RWPE2 (cell line): ENCODE measurements around the gene HMGXB4.
A peak's percentile ranks its signal among the peaks of the same experiment; 100 is the strongest.

ENCODE experiments used
- ATAC-seq: fragments of 200-7000 bp; cut with Tn5 transposase; 3 replicates; pipeline ENCODE4 v1.9.1; 2021; ENCODE audit warnings: low read depth
- DNase-seq: peaks from one replicate; pipeline ENCODE4 v3.0.0-alpha.2; 2020; ENCODE audit warnings: low spot score
- H3K27ac ChIP-seq: fragments of 450-650 bp; 2 replicates; pipeline ENCODE4 v1.5.1; 2017; ENCODE audit warnings: mild to moderate bottlenecking; ENCODE audit not compliant: poor library complexity, severe bottlenecking
- H3K27me3 ChIP-seq: fragments of 250-450 bp; sonication (Bioruptor Pico); 2 replicates; pipeline ENCODE4 v1.5.1; 2021; ENCODE audit warnings: mild to moderate bottlenecking, moderate library complexity; ENCODE audit not compliant: insufficient read depth, poor library complexity, severe bottlenecking
- H3K36me3 ChIP-seq: fragments of 250-450 bp; sonication (Bioruptor Pico); 2 replicates; pipeline ENCODE4 v1.5.1; 2020; ENCODE audit warnings: low read depth, mild to moderate bottlenecking, moderate library complexity
- H3K4me1 ChIP-seq: fragments of 250-450 bp; sonication (Bioruptor Pico); 2 replicates; pipeline ENCODE4 v1.5.1; 2021; ENCODE audit warnings: mild to moderate bottlenecking, moderate library complexity; ENCODE audit not compliant: insufficient read depth, poor library complexity, severe bottlenecking
- H3K4me3 ChIP-seq: fragments of 250-450 bp; sonication (Bioruptor Pico); 2 replicates; pipeline ENCODE4 v1.5.1; 2021; ENCODE audit warnings: mild to moderate bottlenecking, moderate library complexity; ENCODE audit not compliant: severe bottlenecking
- H3K9me3 ChIP-seq: fragments of 250-450 bp; sonication (Bioruptor Pico); 2 replicates; pipeline ENCODE4 v1.5.1; 2021; ENCODE audit warnings: mild to moderate bottlenecking, moderate library complexity; ENCODE audit not compliant: severe bottlenecking
- TF ChIP-seq, protein P1 (sequence below): fragments of 450-650 bp; IDR thresholded peaks from one replicate; pipeline ENCODE4 v1.5.1; 2017; ENCODE audit warnings: mild to moderate bottlenecking, moderate library complexity; ENCODE audit not compliant: poor library complexity, severe bottlenecking

Gene HMGXB4

GRCh38 chr22:35334004-35334403 lies 76.7 kb downstream of the HMGXB4 start:
- peaks cover 6% of the 10 kb centered on the region; the same call in 1 of the 2 replicates for H3K36me3 ChIP-seq

GRCh38 chr22:35335468-35335867 lies 78.2 kb downstream of the HMGXB4 start:
- Histone ChIP-seq H3K4me3 (no peak overlapping the region), H3K4me1 (no peaks in the 10 kb centered on the region), H3K36me3 (no peaks in the 10 kb centered on the region), H3K27me3 (no peaks in the 10 kb centered on the region), H3K27ac (no peak overlapping the region), H3K9me3 (no peaks in the 10 kb centered on the region)
- DNase-seq (no peak), ATAC-seq (0 out of 3 replicates have a peak, but pooled peaks have one; percentile 9)
- TF ChIP-seq, protein P1, sequence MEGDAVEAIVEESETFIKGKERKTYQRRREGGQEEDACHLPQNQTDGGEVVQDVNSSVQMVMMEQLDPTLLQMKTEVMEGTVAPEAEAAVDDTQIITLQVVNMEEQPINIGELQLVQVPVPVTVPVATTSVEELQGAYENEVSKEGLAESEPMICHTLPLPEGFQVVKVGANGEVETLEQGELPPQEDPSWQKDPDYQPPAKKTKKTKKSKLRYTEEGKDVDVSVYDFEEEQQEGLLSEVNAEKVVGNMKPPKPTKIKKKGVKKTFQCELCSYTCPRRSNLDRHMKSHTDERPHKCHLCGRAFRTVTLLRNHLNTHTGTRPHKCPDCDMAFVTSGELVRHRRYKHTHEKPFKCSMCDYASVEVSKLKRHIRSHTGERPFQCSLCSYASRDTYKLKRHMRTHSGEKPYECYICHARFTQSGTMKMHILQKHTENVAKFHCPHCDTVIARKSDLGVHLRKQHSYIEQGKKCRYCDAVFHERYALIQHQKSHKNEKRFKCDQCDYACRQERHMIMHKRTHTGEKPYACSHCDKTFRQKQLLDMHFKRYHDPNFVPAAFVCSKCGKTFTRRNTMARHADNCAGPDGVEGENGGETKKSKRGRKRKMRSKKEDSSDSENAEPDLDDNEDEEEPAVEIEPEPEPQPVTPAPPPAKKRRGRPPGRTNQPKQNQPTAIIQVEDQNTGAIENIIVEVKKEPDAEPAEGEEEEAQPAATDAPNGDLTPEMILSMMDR, result no peak

More at GRCh38 chr22:35334004-35334403, 76.7 kb downstream of the HMGXB4 start:
- ATAC-seq (no peak), DNase-seq (no peak)
- no peak overlapping the region for H3K27ac ChIP-seq
- H3K4me1 ChIP-seq, result no peaks in the 10 kb centered on the region
- TF ChIP-seq, protein P1, result no peak
- no peaks in the 10 kb centered on the region for H3K9me3 ChIP-seq
- H3K27me3 ChIP-seq, result no peaks in the 10 kb centered on the region
- no peak overlapping the region for H3K4me3 ChIP-seq

- H3K36me3 ChIP-seq, result no peaks in the 10 kb centered on the region
These were observed 78.9 kb downstream of the HMGXB4 start for GRCh38 chr22:35335936-35336781.

GRCh38 chr22:35337932-35338331 lies 80.6 kb downstream of the HMGXB4 start:
- no peaks in the 10 kb centered on the region for H3K27me3 ChIP-seq
- DNase-seq (no peak), ATAC-seq (no peak)
- H3K36me3 ChIP-seq, result no peaks in the 10 kb centered on the region
- H3K4me3 ChIP-seq, result no peak overlapping the region
- no peak overlapping the region for H3K27ac ChIP-seq
- H3K4me1 ChIP-seq, result no peaks in the 10 kb centered on the region
- H3K9me3 ChIP-seq, result no peaks in the 10 kb centered on the region
- TF ChIP-seq, protein P1, result peak; percentile 17

More at GRCh38 chr22:35335936-35336781, 78.9 kb downstream of the HMGXB4 start:
- no peaks in the 10 kb centered on the region for H3K9me3 ChIP-seq
- H3K4me3 ChIP-seq, result no peak overlapping the region
- no peaks in the 10 kb centered on the region for H3K27me3 ChIP-seq
- DNase-seq (no peak), ATAC-seq (no peak)
- H3K27ac ChIP-seq, result no peak overlapping the region
- H3K4me1 ChIP-seq, result no peaks in the 10 kb centered on the region
- TF ChIP-seq, protein P1, result no peak
